Peyer's patch (tissue), 4 donors: ENCODE data around the gene FCER2.

Experiments
- CTCF ChIP-seq, 6 experiments: fragments of 450-650 bp in 4 of 6; fragments of 200-600 bp in 2 of 6; sonication (generic) in 1 of 6; IDR thresholded peaks; one replicate each; pipeline ENCODE4 v1.5.1; 2017 to 2019; ENCODE audit warnings: antibody characterized with exemption in 6 of 6, mild to moderate bottlenecking in 3 of 6, moderate library complexity in 1 of 6
- POLR2A ChIP-seq, 2 donors: fragments of 450-650 bp; IDR thresholded peaks; one replicate each; pipeline ENCODE4 v1.5.1; 2017; ENCODE audit warnings: antibody characterized with exemption in 2 of 2, mild to moderate bottlenecking in 2 of 2, moderate library complexity in 2 of 2

DNA sequence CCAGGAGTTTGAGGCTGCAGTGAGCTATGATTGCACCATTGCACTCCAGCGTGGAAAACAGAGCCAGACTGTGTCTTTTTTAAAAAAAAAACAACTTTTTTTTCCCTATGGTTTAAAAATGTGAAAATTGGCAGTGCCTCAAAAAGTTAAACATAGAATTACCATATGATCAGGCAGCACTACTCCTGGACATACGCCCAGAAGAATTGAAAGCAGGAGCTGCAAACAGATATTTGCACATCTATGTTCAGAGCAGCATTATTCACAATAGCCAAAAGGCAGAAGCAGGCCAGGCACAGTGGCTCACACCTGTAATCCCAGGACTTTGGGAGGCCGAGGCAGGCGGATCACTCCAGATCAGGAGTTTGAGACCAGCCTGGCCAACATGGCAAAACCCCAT, 36.9 kb downstream of the FCER2 start:
- TF ChIP-seq CTCF (IDR thresholded peaks at IDR 0.05) (no peak), POLR2A (IDR thresholded peaks at IDR 0.05) (no peak)
